ENCODE results near the gene BCL2A1.
"Not testable (repeated sequence)": the region's sequence is repeated elsewhere in the genome, so short reads cannot be mapped to it uniquely, and the experiment has no call there.

The BCL2A1 gene

DNA sequence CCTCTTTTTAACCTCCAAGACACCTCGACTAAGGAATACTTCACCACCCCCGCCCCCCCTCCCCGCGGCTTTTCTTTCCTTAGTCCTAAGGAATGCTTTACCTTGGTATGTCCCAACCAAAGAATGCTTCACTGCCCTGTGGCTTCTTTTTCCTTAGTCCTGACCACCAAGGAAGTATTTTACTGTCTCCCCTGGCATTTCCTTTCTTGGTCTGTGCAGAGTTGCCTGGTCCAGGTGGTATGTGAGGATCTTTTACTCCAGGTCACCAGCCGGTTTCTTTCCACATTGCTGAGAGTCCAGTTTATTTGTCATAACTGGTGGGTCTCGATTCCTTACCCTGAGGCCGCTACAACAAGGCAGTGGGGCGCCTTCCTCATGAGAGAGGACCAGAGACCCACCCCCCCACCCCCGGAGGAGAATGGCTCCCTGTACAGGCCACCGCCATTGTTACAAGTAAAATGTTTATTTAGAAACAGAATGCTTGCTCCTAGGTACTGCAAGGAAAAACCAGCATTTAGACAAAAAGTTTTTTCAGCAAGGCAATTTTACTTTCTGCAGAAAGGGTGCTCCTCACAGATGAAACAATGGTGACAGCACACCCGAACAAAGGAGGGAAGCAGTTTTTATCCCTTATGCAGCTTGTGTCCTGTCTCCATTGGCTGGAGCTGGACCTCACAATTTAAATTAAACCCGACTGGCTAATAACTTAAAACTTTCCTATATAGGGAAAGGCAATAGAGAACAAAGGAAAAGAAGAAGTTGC, 51.1 kb downstream of the BCL2A1 start:
- DNase-seq, result no peak

DNA sequence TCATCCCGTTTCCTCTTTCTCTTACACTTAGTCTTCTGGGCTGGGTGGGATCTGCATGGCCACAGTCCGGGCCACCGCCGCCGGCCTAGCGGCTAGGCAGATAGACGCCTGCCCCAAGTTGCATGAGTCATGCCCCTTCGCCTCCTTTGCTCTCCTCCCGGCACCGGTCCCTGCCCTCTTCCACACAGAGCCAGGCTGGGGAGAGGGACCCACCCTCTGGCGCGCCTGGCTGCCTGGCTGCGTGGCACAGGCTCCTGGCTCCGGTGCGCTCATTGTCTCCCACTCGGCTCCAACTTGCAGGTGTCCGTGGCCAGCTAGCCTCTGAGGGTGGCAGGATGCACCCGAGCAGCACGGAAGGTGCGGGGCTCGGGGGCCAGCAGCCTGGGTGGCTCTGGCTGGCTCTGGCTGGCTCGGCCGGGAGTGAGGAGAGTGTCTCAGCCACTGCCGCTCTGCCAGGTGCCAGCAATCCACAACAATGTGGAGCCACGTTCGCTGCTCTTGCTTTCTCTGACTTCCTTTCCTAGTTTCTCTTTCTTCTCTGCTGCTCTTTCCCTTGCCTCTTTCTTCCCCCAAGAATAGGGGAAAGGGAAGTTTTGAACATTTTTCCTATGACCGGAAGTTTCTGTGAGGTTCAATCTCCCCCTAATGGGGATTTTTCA, 51.8 kb downstream of the BCL2A1 start:
- DNase-seq, result no peak

- DNase-seq, result no peak
Measured at GRCh38 chr15:79918278-79918677, 52.7 kb downstream of the BCL2A1 start.

GRCh38 chr15:79916502-79917132, 54.4 kb downstream of the BCL2A1 start:
- no peak for DNase-seq

DNA sequence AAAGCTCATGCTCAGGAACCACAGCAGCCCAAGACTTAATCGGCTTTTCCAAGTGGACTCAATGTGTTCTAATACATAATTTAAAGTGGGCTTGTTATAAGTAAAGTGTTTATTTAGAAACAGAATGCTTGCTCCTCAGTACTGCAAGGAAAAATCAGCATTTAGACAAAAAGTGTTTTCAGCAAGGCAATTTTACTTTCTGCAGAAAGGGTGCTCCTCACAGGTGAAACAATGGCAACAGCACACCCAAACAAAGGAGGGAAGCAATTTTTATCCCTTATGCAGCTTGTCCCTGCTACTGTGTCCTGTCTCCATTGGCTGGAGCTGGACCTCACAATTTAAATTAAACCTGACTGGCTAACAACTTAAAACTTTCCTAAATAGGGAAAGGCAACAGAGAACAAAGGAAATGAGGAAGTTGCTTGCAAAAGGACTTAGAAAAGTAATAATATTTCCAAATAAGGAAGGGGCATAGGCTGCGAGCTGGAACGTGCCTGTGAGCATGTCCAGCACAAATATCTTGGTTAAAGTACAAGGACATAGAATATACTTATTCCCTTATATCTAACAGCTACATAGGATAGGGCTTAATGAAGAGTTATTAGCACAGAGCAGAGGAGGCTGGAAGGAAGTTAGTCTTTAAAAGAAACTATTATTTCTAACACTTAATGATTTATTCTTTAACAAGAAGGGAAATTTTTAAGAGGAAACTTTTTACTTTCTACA, 55.1 kb downstream of the BCL2A1 start:
- DNase-seq, result not testable (repeated sequence)

GRCh38 chr15:79914728-79915127, 56.3 kb downstream of the BCL2A1 start:
- DNase-seq, result no peak

Data from NCI-H526 treated with DMSO at 0.1 percent for 48 hours (cell line).